CD4-positive, alpha-beta T cell treated with Interleukin-2 at 100 ng/mL for 4 hours (primary cell): ENCODE measurements around the gene PRAMEF1.
"Not testable (repeated sequence)": the region's sequence is repeated elsewhere in the genome, so short reads cannot be mapped to it uniquely, and the experiment has no call there.

Source experiments
- DNase-seq: peaks from one replicate; pipeline ENCODE4 v3.0.0-alpha.2; 2020; ENCODE audit warnings: low spot score

PRAMEF1 gene

DNA sequence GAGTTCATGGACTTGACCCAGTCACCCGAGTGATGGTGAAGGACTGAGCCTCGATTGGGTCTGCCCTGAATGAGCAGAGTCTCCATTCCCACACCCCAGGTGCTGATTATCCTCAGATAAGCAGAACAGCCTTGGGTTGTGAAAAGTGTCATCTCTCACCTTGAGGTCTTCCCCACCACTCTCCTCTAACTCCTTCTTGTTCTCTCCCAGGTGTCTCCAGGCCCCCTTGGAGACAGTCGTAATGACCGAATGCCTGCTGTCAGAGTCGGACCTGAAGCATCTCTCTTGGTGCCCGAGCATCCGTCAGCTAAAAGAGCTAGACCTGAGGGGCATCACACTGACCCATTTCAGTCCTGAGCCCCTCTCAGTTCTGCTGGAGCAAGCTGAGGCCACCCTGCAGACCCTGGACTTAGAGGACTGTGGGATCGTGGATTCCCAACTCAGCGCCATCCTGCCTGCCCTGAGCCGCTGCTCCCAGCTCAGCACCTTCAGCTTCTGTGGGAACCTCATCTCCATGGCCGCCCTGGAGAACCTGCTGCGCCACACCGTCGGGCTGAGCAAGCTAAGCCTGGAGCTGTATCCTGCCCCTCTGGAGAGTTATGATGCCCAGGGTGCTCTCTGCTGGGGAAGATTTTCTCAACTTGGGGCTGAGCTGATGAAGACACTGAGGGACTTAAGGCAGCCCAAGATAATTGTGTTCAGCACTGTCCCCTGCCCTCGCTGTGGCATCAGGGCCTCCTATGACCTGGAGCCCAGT lies 14.2 kb upstream of the PRAMEF1 start:
- DNase-seq, result no peak

- no peak for DNase-seq
Measured at GRCh38 chr1:12778061-12778460, 13.1 kb upstream of the PRAMEF1 start.

GRCh38 chr1:12778907-12779306 lies 12.3 kb upstream of the PRAMEF1 start:
- no peak for DNase-seq

DNA sequence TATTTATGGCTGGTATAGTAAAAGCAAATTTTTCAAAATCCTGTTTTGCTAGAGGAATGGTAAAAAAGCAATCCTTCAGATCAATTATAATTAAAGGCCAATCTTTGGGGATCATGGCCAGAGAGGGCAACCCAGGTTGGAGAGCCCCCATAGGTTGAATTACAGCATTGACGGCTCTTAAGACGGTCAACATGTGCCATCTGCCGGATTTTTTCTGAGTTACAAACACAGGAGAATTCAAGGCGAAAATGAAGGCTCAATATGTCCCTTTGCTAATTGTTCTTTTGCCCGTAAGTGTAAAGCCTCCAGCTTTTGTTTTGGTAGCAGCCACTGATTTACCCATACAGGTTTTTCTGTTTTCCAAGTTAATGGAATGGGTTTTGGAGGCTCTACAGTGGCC lies 9.7 kb upstream of the PRAMEF1 start:
- not testable (repeated sequence) for DNase-seq

DNA sequence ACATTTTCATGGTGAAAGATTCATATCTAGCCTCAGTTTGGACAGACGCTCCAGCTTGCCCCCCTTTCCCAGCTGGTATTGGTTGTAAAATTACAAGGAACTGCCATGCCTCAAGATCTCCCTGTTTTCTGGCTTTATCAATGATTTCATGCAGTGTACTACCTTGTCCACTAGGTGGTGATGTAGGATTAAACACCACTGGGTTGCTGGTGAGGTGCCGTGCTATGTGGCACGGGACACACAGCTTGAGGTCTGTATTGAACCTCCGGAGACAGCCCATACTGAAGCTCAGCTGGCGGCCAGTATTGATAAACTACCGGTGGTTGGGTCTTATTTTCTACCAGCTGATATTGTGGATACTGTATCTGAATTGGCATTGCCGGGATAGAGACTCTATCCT lies 7.4 kb upstream of the PRAMEF1 start:
- not testable (repeated sequence) for DNase-seq

- DNase-seq, result not testable (repeated sequence)
Measured at GRCh38 chr1:12784729-12785128, 6.5 kb upstream of the PRAMEF1 start.

DNA sequence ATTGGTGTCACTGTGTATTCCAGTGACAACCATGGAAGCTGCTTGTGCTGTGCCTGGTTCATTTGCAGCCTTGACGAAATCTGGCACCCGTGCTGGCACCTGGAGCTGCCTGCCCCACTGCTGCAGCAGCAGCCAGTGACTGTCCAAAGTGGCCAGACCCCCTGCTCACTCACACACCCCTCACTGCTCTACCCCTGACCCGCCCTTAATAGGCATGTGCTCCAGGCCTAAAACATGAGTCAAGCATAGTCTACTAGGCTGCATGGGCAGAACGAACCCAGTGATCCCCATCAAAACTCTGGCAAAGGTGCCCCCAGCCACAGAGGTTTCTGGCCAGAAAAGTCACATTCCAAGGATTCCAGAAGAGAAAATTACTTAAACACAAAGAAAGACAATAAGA lies 7.7 kb downstream of the PRAMEF1 start:
- DNase-seq, result no peak

DNA sequence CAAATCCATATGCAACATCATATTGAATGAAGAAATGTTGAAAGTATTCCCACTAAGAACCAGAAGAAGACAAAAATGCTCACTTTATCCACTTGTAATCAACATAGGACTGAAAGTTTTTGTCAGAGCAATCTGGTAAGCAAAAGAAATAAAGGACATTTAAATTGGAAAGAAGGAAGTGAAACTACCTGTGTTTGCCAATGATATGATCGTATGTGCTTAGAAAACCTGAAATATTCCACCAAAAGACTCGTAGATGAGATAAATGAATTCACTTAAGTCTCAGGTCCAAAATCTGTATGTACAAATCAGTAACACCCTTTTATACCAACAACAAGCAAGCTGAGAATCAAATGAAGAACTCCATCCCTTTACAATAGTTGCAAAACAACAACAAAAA lies 8.5 kb downstream of the PRAMEF1 start:
- no peak for DNase-seq

GRCh38 chr1:12809933-12810332 lies 18.7 kb downstream of the PRAMEF1 start:
- DNase-seq, result no peak

GRCh38 chr1:12810691-12811408 lies 19.7 kb downstream of the PRAMEF1 start:
- no peak for DNase-seq

DNA sequence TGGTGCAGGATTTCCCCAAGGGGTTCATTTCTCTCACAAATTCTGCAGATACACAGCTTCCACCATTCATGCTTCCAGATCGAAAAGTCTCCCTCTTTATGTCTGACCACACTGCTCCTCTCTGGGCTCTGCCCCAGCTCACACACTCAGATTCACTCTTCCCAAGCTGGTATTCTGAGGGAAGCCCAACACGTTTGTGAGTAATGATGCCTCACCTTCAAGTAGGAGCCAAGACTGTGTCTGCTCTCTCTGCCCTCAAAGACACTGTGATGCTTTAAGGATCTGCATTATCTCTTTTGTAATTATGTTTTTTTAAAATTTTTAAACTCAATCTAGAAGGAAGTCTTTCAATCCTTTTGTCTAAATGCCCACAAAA lies 20.2 kb downstream of the PRAMEF1 start:
- no peak for DNase-seq

DNA sequence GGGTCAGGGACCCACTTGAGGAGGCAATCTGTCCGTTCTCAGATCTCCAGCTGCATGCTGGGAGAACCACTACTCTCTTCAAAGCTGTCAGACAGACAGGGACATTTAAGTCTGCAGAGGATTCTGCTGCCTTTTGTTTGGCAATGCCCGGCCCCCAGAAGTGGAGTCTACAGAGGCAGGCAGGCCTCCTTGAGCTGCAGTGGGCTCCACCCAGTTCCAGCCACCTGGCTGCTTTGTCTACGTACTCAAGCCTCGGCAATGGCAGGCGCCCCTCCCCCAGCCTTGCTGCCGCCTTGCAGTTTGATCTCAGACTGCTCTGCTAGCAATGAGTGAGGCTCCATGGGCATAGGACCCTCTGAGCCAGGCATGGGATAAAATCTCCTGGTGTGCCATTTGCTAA lies 27.9 kb downstream of the PRAMEF1 start:
- not testable (repeated sequence) for DNase-seq

DNA sequence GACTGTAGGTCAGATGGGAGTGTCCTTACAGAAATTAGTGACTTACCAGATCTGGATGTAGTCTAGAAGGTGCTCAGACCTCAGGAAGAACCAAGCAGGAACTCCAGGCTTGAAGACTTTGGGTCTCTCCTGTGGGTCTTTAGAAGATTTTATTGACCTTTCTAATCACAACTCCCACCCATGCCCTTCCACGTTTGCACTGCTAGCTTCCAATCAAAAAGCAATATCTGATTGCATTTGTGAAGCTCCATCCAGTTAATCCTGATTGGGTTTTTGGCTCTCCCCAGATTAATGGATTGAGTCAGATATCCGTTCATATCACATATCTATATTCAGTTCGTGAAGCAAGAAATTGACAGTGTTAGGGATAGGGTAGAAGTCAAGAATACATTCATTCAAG lies 40.1 kb downstream of the PRAMEF1 start, which contains the start of gene PRAMEF11:
Gene PRAMEF11, minus strand, starts transcription at position 101 of the 400 bp plus-strand sequence. CDS start 2,621 bp downstream, outside the sequence.
- DNase-seq, result not testable (repeated sequence)

DNA sequence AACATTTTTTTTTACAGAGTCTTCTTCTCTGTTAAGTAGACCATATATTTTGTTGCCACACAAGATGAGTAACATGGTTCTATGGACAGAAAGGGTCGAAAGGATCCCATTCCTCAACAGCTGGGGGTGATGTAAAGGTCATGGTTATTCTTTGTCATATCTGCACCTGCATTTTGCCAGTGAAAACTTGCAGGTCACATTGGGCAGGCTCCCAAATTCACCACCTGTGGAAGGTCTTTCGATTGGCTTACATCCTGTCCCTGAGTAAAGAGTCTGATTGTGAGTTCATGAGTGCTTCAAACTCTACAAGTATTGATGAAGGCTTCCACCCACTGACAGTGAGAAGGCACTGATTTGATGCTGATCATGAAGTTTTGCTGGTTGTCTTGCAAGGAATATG lies 42.1 kb downstream of the PRAMEF1 start:
- not testable (repeated sequence) for DNase-seq
